HK-2 (cell line): Measurements from ENCODE around the gene FAM8A1.

Experiments
- DNase-seq: peaks from one replicate; pipeline ENCODE4 v3.0.0-alpha.2; 2018; ENCODE audit not compliant: unreplicated experiment

FAM8A1 gene

GRCh38 chr6:17602888-17603287, 2.8 kb downstream of the FAM8A1 start:
- no peak for DNase-seq

- DNase-seq = no peak
These were observed 6.5 kb downstream of the FAM8A1 start for GRCh38 chr6:17606606-17607005.

DNA sequence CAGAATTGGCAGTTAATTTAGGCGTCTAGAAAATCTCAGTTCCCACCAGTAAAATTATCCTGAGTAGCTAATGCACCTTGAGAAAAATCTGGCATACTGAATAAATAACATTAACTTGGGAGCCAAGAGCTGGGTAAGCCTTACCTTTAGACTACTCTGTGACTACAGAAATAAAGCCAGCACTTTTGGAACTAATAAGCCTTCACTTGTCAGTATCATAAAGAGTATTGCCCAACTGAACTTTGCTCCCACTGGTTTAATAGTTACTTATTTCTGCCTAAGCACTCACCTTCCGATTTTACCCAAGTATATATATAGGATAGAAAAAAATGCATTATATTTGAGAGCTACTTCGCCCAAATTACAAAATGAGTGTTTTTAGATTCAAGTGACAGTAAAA, 10.7 kb downstream of the FAM8A1 start:
- no peak for DNase-seq

GRCh38 chr6:17612048-17612447, 11.9 kb downstream of the FAM8A1 start:
- no peak for DNase-seq

- no peak for DNase-seq
These were observed 15.7 kb downstream of the FAM8A1 start for GRCh38 chr6:17615794-17616193.

DNA sequence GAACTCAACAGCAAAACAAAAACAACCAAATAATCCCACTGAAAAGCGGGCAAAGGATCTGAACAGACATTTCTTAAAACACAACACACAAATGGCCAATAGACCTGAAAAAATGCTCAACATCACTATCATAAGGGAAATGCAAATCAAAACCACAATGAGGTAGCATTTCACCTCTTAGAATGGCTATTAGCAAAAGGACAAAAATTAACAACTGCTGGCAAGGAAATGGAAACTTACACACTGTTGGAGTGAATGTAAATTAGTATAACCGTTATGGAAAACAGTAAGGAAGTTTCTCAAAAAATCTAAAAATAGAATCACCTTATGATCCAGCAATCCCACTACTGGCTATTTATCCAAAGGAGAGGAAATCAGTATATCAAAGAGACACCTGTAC, 20.9 kb downstream of the FAM8A1 start:
- DNase-seq = no peak

- DNase-seq = no peak
These were observed 22.0 kb downstream of the FAM8A1 start for GRCh38 chr6:17622144-17622543.

GRCh38 chr6:17624396-17624795, 24.3 kb downstream of the FAM8A1 start:
- DNase-seq = no peak

GRCh38 chr6:17628873-17629272, 28.8 kb downstream of the FAM8A1 start:
- DNase-seq = no peak

GRCh38 chr6:17629824-17630510, 29.9 kb downstream of the FAM8A1 start:
- no peak for DNase-seq

- DNase-seq = no peak
These were observed 30.5 kb downstream of the FAM8A1 start for GRCh38 chr6:17630511-17631073.

- no peak for DNase-seq
These were observed 32.8 kb downstream of the FAM8A1 start for GRCh38 chr6:17632934-17633333.

DNA sequence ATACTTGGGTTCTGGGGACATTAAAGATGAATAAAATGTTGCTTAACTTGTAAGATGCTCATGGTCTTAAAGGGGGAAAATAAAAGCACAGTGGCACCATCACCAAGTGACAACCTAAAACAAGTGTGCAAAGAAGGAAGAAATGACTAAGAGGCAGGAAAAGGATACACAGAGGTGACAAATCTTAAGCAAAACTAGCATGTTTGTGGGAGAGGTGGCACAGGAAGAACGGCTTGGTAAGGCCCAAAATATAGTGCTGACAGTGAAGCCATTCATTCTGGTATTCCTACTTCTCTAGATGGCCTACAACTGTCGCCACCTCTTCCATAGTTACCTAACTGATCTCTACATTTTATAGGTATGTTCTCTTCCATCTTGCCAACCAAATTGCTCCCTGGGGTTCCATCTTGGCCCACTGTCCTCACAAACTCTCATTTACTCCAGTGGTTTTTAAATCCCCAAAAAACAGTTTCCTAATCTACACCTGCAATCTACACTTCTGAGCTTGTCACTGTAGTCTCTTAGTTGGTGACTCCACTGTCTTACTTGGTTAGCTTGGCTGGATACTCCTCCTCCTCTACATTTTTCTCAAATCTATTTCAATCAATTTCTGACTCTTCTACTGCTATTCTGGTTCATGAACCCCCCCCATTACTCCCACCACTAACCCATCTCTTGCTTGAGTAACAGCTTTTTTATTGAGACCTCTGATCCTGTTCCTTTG, 33.5 kb downstream of the FAM8A1 start:
- DNase-seq = no peak

- no peak for DNase-seq
These were observed 35.5 kb downstream of the FAM8A1 start for GRCh38 chr6:17635568-17635967.

DNA sequence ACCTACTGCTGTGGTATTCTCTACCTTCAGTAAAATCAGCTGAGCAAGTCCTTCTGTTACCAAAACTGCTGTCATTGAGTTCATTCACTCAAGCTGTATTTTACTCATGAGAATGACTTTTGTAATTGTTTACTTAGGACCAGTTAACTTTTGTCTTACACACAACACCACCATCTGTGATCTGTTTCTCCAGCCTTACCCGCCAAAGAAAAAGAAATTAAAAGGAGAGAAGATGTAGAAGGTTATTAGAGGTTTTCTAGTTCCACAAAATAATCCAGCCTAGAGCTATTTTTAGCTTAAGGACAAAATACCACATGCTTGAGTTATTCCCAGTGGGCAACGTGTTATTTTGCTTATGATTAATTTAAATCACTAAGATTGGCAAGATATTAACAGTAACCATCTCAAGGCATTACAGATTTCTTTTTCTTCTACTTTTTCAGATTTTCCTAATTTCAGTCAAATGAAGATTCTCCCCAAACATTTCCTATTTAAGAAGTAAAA, 38.2 kb downstream of the FAM8A1 start:
- DNase-seq = no peak

DNA sequence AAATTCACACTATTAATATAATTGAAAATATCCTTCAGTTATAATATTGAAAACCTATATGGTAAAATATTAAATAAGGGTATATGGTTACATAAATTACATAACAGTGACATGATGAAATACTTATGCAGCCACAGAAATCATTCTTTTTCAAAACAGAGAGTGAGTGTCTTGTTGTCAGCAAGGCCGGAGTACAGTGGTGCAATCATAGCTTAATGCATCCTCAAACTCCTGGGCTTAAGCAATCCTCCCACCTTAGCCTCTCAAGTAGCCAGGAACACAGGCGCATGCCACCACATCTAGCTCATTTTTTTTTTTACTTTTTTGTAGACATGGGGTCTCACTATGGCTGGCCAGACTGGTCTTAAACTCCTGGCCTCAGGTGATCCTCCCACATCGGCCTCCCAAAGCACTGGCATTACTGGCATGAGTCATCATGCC, 40.4 kb downstream of the FAM8A1 start:
- DNase-seq = no peak

GRCh38 chr6:17648745-17649144, 48.6 kb downstream of the FAM8A1 start:
- DNase-seq = no peak

GRCh38 chr6:17650656-17651309, 50.7 kb downstream of the FAM8A1 start:
- DNase-seq = no peak

- DNase-seq = no peak
These were observed 53.2 kb downstream of the FAM8A1 start for GRCh38 chr6:17653198-17653882.

DNA sequence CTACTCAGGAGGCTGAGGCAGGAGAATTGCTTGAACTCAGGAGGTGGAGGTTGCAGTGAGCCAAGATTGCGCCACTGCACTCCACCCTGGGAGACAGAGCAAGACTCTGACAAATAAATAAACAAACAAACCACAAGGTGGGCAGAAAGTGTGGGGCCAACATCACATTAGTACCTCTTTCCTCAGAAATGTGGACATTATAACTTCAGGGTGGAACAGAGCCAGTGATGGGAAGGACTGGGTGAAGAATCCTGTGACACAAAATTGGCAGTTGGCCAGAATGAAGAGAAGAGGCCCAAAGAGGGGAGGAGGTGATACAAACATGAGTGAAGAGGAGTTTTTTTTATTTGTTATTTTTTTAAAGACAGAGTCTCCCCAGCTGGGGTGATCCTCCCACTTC, 56.0 kb downstream of the FAM8A1 start:
- no peak for DNase-seq

DNA sequence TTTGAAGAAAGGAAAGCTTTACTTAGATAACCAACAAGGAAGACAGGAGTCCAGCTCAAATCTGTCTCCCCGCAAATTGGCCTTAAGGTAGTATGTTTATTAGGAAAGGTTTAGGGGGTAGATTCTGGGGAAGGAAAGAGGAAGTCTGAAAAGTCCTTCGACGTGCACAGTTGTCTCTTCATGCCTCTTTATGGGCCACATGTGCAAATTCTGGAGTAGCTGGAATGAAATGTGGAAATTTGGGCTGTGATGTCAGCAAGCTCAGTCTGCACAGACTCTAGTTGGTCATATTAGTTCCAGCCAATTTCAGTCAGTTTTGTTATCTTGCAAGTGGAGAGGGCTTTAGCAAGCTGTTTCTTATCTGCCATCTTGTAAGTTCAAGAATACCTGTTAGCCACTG, 56.5 kb downstream of the FAM8A1 start:
- no peak for DNase-seq
